H9 (cell line): ENCODE measurements around the gene SESTD1. TPM values are rescaled to one million over a fixed set of nuclear protein-coding genes. Genes with fewer than 3 reads are reported as not detected.

Source experiments
- DNase-seq: peaks from one replicate; pipeline ENCODE4 v3.0.0-alpha.2; 2017
- H2AFZ ChIP-seq: one replicate; pipeline ENCODE4 v1.6.1; 2013; ENCODE audit warnings: mild to moderate bottlenecking, low read length, control low read depth, moderate library complexity
- H2AK5ac ChIP-seq: 2 replicates; pipeline ENCODE4 v1.6.1; 2013; ENCODE audit warnings: low read length, control low read depth, mixed read lengths; ENCODE audit not compliant: insufficient read length
- H2BK120ac ChIP-seq: one replicate; pipeline ENCODE4 v1.6.1; 2013; ENCODE audit warnings: low read depth, mild to moderate bottlenecking, low read length, control low read depth, inconsistent platforms; ENCODE audit not compliant: poor library complexity, severe bottlenecking
- H2BK12ac ChIP-seq: 2 replicates; pipeline ENCODE4 v1.6.1; 2013; ENCODE audit warnings: low read length, control low read depth, mixed read lengths, low read depth; ENCODE audit not compliant: insufficient read length
- H2BK15ac ChIP-seq: 2 replicates; pipeline ENCODE4 v1.6.1; 2013; ENCODE audit warnings: low read depth, low read length, control low read depth
- H2BK20ac ChIP-seq: one replicate; pipeline ENCODE4 v1.6.1; 2013; ENCODE audit warnings: low read depth, mild to moderate bottlenecking, low read length, control low read depth, inconsistent platforms; ENCODE audit not compliant: poor library complexity, severe bottlenecking
- H2BK5ac ChIP-seq: 2 replicates; pipeline ENCODE4 v1.6.1; 2013; ENCODE audit warnings: low read length, control low read depth, mixed read lengths; ENCODE audit not compliant: insufficient read length
- H3K14ac ChIP-seq: 2 replicates; pipeline ENCODE4 v1.6.1; 2013; ENCODE audit warnings: low read length, control low read depth; ENCODE audit not compliant: insufficient read depth
- H3K18ac ChIP-seq: 2 replicates; pipeline ENCODE4 v1.6.1; 2013; ENCODE audit warnings: low read depth, mild to moderate bottlenecking, mixed read lengths, low read length, control low read depth; ENCODE audit not compliant: insufficient read length
- H3K23ac ChIP-seq: 2 replicates; pipeline ENCODE4 v1.6.1; 2013; ENCODE audit warnings: low read length, control low read depth, mixed read lengths, low read depth; ENCODE audit not compliant: insufficient read length
- H3K23me2 ChIP-seq: 2 replicates; pipeline ENCODE4 v1.6.1; 2013; ENCODE audit warnings: low read depth, mild to moderate bottlenecking, mixed read lengths, low read length, control low read depth; ENCODE audit not compliant: insufficient read length, poor library complexity, severe bottlenecking
- H3K27ac ChIP-seq: 2 replicates; pipeline ENCODE4 v1.5.1; 2013; ENCODE audit warnings: low read length, control low read depth, mixed read lengths, low read depth; ENCODE audit not compliant: insufficient read length
- H3K27me3 ChIP-seq: 2 replicates; pipeline ENCODE4 v1.6.1; 2013; ENCODE audit warnings: low read length, control low read depth, inconsistent platforms; ENCODE audit not compliant: insufficient read depth
- H3K4ac ChIP-seq: 2 replicates; pipeline ENCODE4 v1.6.1; 2013; ENCODE audit warnings: low read depth, mild to moderate bottlenecking, control low read depth, inconsistent platforms, low read length, moderate library complexity
- H3K4me1 ChIP-seq: 2 replicates; pipeline ENCODE4 v1.6.1; 2013; ENCODE audit warnings: low read length, control low read depth, inconsistent platforms; ENCODE audit not compliant: insufficient read depth
- H3K4me2 ChIP-seq: 2 replicates; pipeline ENCODE4 v1.6.1; 2013; ENCODE audit warnings: low read length, control low read depth, mixed read lengths; ENCODE audit not compliant: insufficient read length, insufficient read depth
- H3K56ac ChIP-seq: 2 replicates; pipeline ENCODE4 v1.6.1; 2013; ENCODE audit warnings: low read depth, mild to moderate bottlenecking, mixed read lengths, low read length, control low read depth; ENCODE audit not compliant: insufficient read length
- H3K79me1 ChIP-seq: 2 replicates; pipeline ENCODE4 v1.6.1; 2013; ENCODE audit warnings: low read depth, mild to moderate bottlenecking, moderate library complexity, low read length, control low read depth, inconsistent platforms; ENCODE audit not compliant: insufficient read depth, poor library complexity, severe bottlenecking
- H3K79me2 ChIP-seq: 2 replicates; pipeline ENCODE4 v1.6.1; 2013; ENCODE audit warnings: low read length, control low read depth, inconsistent platforms; ENCODE audit not compliant: insufficient read depth
- H3K9ac ChIP-seq: 2 replicates; pipeline ENCODE4 v1.6.1; 2013; ENCODE audit warnings: low read length, control low read depth, mixed read lengths; ENCODE audit not compliant: insufficient read length; ENCODE audit errors: extremely low read depth
- H3K9me3 ChIP-seq: one replicate; pipeline ENCODE4 v1.6.1; 2013; ENCODE audit warnings: low read depth, low read length, inconsistent platforms; ENCODE audit not compliant: control insufficient read depth
- H3T11ph ChIP-seq: one replicate; pipeline ENCODE4 v1.6.1; 2013; ENCODE audit warnings: mild to moderate bottlenecking, low read length, control low read depth, inconsistent platforms
- H4K20me1 ChIP-seq: one replicate; pipeline ENCODE4 v1.6.1; 2013; ENCODE audit not compliant: control insufficient read depth, insufficient read length, insufficient read depth
- H4K5ac ChIP-seq: 2 replicates; pipeline ENCODE4 v1.6.1; 2013; ENCODE audit warnings: low read depth, mild to moderate bottlenecking, mixed read lengths, low read length, control low read depth; ENCODE audit not compliant: insufficient read length
- H4K8ac ChIP-seq: replicated peaks from 2 replicates; pipeline ENCODE4 v1.6.1; 2013; ENCODE audit warnings: low read length, control low read depth, mixed read lengths, low read depth; ENCODE audit not compliant: insufficient read length
- H4K91ac ChIP-seq: 2 replicates; pipeline ENCODE4 v1.6.1; 2013; ENCODE audit warnings: low read depth, mild to moderate bottlenecking, moderate library complexity, mixed read lengths, low read length, control low read depth; ENCODE audit not compliant: insufficient read length
- H3K27ac Mint-ChIP-seq, 3 experiments: 2 replicates in 2 of 3; 3 replicates in 1 of 3; pipeline ENCODE4 v1.8.0; 2020 to 2021; ENCODE audit warnings: mixed read lengths in 3 of 3, mild to moderate bottlenecking in 1 of 3, moderate library complexity in 1 of 3
- H3K27me3 Mint-ChIP-seq: 2 replicates; pipeline ENCODE4 v1.8.0; 2021; ENCODE audit warnings: low read depth, mild to moderate bottlenecking, moderate library complexity, mixed read lengths
- H3K36me3 Mint-ChIP-seq, 3 experiments: 2 replicates in 2 of 3; 3 replicates in 1 of 3; pipeline ENCODE4 v1.8.0; 2020 to 2021; ENCODE audit warnings: low read depth in 3 of 3, mixed read lengths in 3 of 3; ENCODE audit not compliant: insufficient read depth in 1 of 3
- H3K4me1 Mint-ChIP-seq, 2 experiments: 2 replicates each; pipeline ENCODE4 v1.8.0; 2020; ENCODE audit warnings: mixed read lengths in 2 of 2
- H3K4me3 Mint-ChIP-seq, 2 experiments: 2 replicates in 1 of 2; 3 replicates in 1 of 2; pipeline ENCODE4 v1.8.0; 2020 to 2021; ENCODE audit warnings: mild to moderate bottlenecking in 2 of 2, mixed read lengths in 2 of 2, moderate library complexity in 1 of 2
- H3K9me3 Mint-ChIP-seq, 2 experiments: 2 replicates in 1 of 2; 3 replicates in 1 of 2; pipeline ENCODE4 v1.8.0; 2020; ENCODE audit warnings: mild to moderate bottlenecking in 2 of 2, mixed read lengths in 2 of 2, moderate library complexity in 1 of 2
- WGBS: extraction: QIAGEN DNeasy Blood & Tissue Kit; methylation state at CpG from one replicate; pipeline ENCODE4 v1.1.7; 2013; ENCODE audit warnings: missing lambda C conversion rate, low lambda C conversion rate, mixed read lengths; ENCODE audit not compliant: insufficient read length; ENCODE audit errors: extremely low coverage; 5-methylcytosine and 5-hydroxymethylcytosine counted together
- total RNA-seq: library from RNA; stranded (reverse); gene quantifications from 2 replicates; pipeline ENCODE4 v1.2.1, GENCODE V29; 2021
- TF ChIP-seq, protein P1 (sequence below): fragments of 200-600 bp; sonication (generic); conservative IDR thresholded peaks from 3 replicates; pipeline ENCODE4 v1.8.0; 2021; ENCODE audit warnings: antibody characterized with exemption, mild to moderate bottlenecking

SESTD1 gene
- total RNA-seq, 1 experiment from 2014 or later, result 44.4 TPM

DNA sequence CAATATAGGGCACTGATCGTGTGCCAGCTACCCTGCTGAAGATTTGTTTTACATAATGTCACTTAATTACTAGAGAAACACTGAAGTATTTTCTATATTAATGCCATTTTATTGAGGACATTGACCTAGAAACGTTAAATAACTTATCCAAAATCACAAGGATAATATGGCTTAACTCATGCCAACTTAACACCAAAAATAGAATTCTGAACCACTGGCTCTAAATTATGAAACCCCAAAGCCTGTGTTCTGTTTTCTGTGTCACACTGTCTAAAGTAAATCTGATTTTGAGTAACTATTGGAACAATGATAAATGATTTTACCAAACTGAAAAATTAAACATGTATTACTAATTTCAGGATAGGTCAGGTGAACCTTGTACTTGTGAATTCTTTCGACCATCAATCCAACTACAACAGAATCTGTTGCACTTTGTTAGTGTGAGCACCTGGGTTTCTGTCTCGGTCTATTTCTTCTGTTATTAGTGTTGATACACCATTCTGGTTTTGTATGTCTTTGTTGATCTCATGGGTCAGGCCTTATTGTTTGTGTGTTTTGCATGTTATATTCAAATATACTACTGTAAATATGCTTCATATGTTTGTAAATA, 166.4 kb downstream of the SESTD1 start:
- no peak for DNase-seq
- H4K5ac ChIP-seq, result no peak overlapping the region
- H3K14ac ChIP-seq, result no peak overlapping the region
- no peak overlapping the region for H4K8ac ChIP-seq
- no peak overlapping the region for H2BK15ac ChIP-seq
- H3K27me3 ChIP-seq, result no peaks in the 10 kb centered on the region
- H4K91ac ChIP-seq, result no peak overlapping the region
- no peak overlapping the region for H3K4ac ChIP-seq
- H3K4me1 ChIP-seq, result no peaks in the 10 kb centered on the region
- H2AK5ac ChIP-seq, result no peak overlapping the region
- TF ChIP-seq, protein P1, sequence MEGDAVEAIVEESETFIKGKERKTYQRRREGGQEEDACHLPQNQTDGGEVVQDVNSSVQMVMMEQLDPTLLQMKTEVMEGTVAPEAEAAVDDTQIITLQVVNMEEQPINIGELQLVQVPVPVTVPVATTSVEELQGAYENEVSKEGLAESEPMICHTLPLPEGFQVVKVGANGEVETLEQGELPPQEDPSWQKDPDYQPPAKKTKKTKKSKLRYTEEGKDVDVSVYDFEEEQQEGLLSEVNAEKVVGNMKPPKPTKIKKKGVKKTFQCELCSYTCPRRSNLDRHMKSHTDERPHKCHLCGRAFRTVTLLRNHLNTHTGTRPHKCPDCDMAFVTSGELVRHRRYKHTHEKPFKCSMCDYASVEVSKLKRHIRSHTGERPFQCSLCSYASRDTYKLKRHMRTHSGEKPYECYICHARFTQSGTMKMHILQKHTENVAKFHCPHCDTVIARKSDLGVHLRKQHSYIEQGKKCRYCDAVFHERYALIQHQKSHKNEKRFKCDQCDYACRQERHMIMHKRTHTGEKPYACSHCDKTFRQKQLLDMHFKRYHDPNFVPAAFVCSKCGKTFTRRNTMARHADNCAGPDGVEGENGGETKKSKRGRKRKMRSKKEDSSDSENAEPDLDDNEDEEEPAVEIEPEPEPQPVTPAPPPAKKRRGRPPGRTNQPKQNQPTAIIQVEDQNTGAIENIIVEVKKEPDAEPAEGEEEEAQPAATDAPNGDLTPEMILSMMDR, result no peak
- no peak overlapping the region for H2BK120ac ChIP-seq
- no peaks in the 10 kb centered on the region for H3K23me2 ChIP-seq
- no peaks in the 10 kb centered on the region for H4K20me1 ChIP-seq
- H3K9ac ChIP-seq, result no peak overlapping the region
- no peak overlapping the region for H2BK20ac ChIP-seq
- no peak overlapping the region for H2BK5ac ChIP-seq
- H3K36me3 Mint-ChIP-seq, result peaks cover 8 to 13% (median 10%) of the 10 kb centered on the region in 3 experiments; a peak in 5 of 7 replicates
- H3K56ac ChIP-seq, result no peak overlapping the region
- H3K27me3 Mint-ChIP-seq, result no peaks in the 10 kb centered on the region
- no peak overlapping the region for H3K4me2 ChIP-seq
- H3K79me2 ChIP-seq, result no peaks in the 10 kb centered on the region
- no peak overlapping the region for H3K4me3 Mint-ChIP-seq
- peaks cover 1% of the 10 kb centered on the region for H3K9me3 ChIP-seq
- no peak overlapping the region for H2AFZ ChIP-seq
- H3K27ac ChIP-seq, result no peak overlapping the region
- H2BK12ac ChIP-seq, result no peak overlapping the region
- no peak overlapping the region for H3K23ac ChIP-seq
- no peak overlapping the region for H3K27ac Mint-ChIP-seq
- H3K18ac ChIP-seq, result no peak overlapping the region
- H3K9me3 Mint-ChIP-seq, result peaks cover 15 to 16% of the 10 kb centered on the region in 2 experiments
- no peak overlapping the region for H3T11ph ChIP-seq
- H3K79me1 ChIP-seq, result no peaks in the 10 kb centered on the region
- no peaks in the 10 kb centered on the region for H3K4me1 Mint-ChIP-seq
- no CpG with 5 or more reads among the region's 4 CpGs for WGBS
